Erythroblast (primary cell): ENCODE data around the gene CBX5.

ENCODE experiments used
- DNase-seq, 2 experiments: peaks; one replicate each; lab custom pipeline; 2025; lab: John Stamatoyannopoulos, UW
- GATA1 ChIP-seq: IDR thresholded peaks from 2 replicates; pipeline ENCODE4 v1.6.1; 2011; ENCODE audit warnings: low read depth, mild to moderate bottlenecking, control low read depth, low read length, moderate library complexity
- POLR2A ChIP-seq: IDR thresholded peaks from 2 replicates; pipeline ENCODE4 v1.6.1; 2011; ENCODE audit warnings: mild to moderate bottlenecking, low read length

The CBX5 gene

GRCh38 chr12:54217774-54218241 lies 62.1 kb downstream of the CBX5 start:
- DNase-seq: peak; percentile 37 to 43

GRCh38 chr12:54216797-54217661 lies 62.9 kb downstream of the CBX5 start:
- DNase-seq: peak; percentile 79 to 85
- TF ChIP-seq GATA1 (no peak), POLR2A (no peak)

More at GRCh38 chr12:54217774-54218241, 62.1 kb downstream of the CBX5 start:
- TF ChIP-seq GATA1 (no peak), POLR2A (no peak)

- TF ChIP-seq POLR2A (no peak), GATA1 (no peak)
- DNase-seq: peak; percentile 23 to 27
These were observed 63.7 kb downstream of the CBX5 start for GRCh38 chr12:54215989-54216796.

DNA sequence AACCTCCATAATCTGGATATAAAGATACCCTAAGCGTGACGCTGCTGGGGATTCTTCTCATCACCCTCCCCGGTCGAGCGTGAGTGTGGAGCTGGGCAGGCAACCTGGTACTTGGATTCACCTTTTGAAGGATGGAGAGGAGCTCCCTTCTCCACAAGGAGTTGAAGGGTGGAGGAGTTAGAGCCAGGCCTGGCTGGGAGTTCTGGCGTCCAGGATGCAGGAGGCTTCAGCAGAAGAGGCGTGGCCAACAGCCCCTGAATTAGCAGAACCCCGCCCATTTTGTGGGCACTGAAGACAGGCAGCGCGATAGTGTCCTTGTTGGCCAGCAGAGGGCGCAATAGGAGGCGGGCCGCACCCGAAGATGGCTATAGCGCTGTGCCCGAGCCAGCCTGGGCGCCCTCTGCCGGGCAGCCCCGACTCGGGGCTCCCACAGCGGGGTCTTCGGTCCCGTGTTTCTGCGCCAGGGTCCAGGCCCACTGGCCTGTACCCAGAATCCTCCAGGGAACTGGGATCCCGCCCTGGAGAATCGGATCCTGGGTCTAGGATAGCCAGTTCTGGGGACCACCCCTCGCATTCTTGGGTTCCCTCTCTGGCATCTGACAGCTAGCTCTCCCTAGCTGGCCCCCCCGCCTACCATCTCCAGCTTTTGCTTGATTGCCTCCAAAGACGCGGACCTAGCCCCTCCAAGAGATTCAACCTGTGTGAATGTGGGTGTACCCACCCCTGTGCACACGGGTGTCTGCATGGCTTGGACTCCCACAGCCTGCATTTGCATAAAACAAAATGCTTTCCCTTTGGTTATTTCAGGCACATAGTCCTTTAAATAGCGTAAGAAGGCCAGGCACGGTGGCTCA lies 65.1 kb downstream of the CBX5 start:
- no peak for TF ChIP-seq GATA1
- TF ChIP-seq POLR2A: no peak
- peak; percentile 93 to 96 for DNase-seq

DNA sequence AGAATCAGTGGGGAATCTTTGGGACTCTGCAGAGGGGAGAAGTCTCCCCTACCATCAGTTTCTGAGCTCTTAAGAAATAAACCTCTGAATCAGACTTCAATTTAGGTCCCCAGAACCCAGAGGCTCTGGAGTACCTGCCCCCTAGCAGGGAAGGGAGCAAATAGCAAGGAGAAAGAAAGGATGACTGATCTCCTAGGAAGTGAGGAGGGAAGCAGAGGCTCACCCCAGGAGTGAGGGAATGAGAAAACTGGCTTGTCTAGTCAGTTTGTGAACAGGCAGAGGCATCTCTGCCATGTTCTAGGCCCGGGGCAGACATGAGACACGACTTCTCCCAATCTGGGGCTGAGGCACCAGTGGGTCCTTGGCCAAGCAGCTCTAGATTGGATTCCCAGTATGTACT lies 66.8 kb downstream of the CBX5 start:
- no peak for DNase-seq
- TF ChIP-seq GATA1 (no peak), POLR2A (no peak)

- no peak for DNase-seq
- no peak for TF ChIP-seq POLR2A
- no peak for TF ChIP-seq GATA1
These were observed 68.0 kb downstream of the CBX5 start for GRCh38 chr12:54211920-54212319.

DNA sequence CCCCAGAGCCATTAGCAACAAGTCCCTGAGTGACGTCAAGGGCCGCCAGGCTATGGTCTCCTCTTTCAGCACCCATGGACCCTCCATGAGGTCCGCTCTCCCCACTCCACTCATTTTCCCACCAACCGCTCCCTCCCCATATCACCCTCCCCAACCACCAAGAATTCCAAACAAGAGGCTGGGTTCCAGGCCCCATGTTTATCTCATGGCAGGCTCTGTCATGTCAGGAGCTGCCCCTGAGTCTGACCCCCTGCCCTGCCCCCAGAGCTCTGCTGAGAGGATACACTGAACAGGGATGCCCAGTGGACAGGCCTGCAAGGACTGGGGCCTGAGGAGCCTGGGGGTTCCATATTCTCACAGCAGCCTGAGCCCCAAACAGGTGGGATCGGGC lies 69.5 kb downstream of the CBX5 start:
- TF ChIP-seq POLR2A (no peak), GATA1 (no peak)
- no peak for DNase-seq

- DNase-seq: no peak
- TF ChIP-seq GATA1 (no peak), POLR2A (no peak)
These were observed 71.3 kb downstream of the CBX5 start for GRCh38 chr12:54208591-54208990.

GRCh38 chr12:54207539-54208294 lies 72.2 kb downstream of the CBX5 start:
- TF ChIP-seq GATA1: no peak
- TF ChIP-seq POLR2A: no peak
- peak; percentile 56 to 77 for DNase-seq

- TF ChIP-seq GATA1 (no peak), POLR2A (no peak)
- DNase-seq: no peak
These were observed 73.1 kb downstream of the CBX5 start for GRCh38 chr12:54206791-54207190.

- TF ChIP-seq POLR2A (no peak), GATA1 (no peak)
- no peak for DNase-seq
These were observed 75.6 kb downstream of the CBX5 start for GRCh38 chr12:54204316-54204715.

DNA sequence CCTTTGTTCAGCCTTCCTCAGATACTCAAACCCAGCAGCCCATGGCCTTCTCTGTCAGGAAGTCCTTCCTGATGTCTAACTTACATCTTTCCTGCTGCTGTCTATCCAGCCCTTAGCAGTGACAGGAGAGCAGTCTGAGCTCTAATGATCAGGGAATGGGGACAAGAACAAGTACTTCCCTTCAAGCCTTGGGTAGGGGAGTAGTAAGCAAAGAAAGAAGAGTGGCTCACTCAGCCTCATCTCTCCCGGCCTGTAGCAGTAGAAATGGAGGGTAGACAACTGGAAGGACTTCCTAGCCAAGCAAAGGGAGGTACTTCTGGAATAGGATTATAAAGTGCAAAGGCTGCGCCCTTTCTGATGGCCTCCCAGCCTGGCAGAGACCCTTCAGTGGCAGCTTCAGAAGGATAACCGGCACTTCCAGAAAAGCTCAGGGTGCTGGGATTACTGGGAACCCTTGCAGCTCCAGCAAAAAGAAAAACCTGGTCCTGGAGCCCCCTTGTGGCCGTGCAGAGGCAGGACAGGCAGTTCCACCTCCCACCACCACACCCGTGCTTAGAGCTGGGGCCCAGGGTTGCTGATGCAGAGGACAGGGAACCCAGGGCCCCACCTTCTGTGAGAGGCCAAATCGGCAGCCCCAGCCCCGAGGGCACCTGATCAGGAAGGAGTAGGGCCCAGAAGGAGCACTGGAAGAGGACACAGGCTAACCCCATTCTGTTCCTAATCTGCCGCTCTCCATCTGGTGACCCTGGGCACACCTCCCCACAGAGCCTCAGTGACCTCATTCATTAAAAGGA lies 78.7 kb downstream of the CBX5 start:
- DNase-seq: peak; percentile 62 to 80
- no peak for TF ChIP-seq POLR2A
- no peak for TF ChIP-seq GATA1

DNA sequence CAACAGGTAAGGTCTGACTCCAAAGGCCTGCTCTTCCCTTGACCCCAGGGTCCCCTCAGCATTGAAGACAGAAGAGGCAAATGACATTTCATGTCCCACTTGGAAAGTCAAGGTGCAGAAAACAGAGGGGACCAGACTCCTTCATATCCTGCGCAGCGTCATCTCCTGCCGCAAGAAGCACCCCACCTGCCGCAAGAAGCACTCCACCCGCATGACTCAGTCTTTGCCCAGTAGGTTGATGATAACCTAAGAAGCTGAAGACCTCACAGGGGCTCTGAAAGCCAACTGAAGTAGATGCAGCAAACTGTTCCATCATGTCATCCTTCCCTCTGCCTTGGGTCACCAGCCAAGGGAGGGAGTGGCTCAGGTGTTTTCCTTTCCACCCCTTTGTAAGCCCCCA lies 79.5 kb downstream of the CBX5 start:
- peak; percentile 17 to 44 for DNase-seq
- no peak for TF ChIP-seq POLR2A
- TF ChIP-seq GATA1: no peak
